Measurements from ENCODE around the gene SYTL5.

The SYTL5 gene

DNA sequence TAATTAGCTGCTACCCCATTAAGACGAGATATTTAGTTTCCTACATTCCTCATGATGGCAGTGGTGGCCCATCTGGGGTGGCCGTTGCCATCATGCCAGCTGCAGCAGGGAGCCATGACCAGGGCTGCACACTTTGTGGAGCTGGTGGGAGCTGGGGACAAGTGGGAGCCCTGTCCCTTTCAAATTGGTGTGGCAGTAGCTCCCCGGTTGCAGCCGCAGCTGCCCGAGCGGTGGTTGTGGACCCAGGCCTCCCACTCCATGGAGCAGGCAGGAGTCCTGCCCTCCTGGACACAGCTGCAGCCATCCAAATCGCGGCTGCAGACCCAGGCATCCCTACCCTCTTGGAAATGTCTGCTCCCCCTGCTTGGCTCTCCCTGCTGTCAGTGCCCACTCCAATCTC is 9.3 kb upstream of the SYTL5 start:
- H3K4me1 ChIP-seq, result no peaks in the 10 kb centered on the region
- in situ Hi-C loops (cut with MboI; ENCODE audit: low sequenced_read_pairs), result no loop called here
- H3K27me3 ChIP-seq (ENCODE audit: low read depth), result no peaks in the 10 kb centered on the region
- DNase-seq (ENCODE audit: low spot score in 2 of 2), result no peak
- no peak overlapping the region for H3K4me3 ChIP-seq
- H3K9me3 ChIP-seq, result no peaks in the 10 kb centered on the region
- H3K36me3 ChIP-seq (replicated peaks), result no peaks in the 10 kb centered on the region

DNA sequence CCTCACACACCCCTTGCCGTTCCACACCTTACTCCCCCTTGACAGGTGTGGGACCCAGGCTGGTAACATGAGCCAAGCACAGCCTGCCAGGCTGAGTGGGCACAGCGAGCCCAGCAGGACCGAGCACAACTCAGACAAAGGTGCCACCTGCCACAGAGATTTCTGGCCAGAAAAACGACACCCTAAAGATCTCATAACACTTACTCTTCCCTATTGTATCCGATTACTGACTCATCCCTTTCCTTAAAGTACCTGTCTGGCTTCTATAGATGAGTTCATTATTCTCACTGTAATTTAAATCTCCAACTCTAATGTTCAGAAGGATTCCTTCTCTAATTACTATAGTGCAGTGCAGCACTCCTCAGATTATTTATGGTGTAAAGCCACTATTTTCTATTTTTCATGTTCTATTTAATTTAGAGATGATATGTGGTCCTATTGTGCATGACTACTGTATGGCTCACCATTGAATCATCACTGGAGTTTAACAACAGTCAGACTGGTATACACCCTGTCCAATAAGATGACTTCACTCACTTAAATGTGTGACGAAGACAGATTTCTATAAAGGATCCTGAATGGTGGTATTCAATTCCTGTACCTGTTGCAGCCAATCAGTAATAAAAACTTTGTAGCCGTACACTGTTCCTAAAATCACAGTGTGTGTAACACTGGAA is 7.6 kb upstream of the SYTL5 start:
- in situ Hi-C loops (cut with MboI; ENCODE audit: low sequenced_read_pairs), result no loop called here
- Histone ChIP-seq H3K4me1 (no peaks in the 10 kb centered on the region), H3K36me3 (replicated peaks) (no peaks in the 10 kb centered on the region), H3K27me3 (ENCODE audit: low read depth) (no peaks in the 10 kb centered on the region), H3K4me3 (no peak overlapping the region), H3K9me3 (no peaks in the 10 kb centered on the region)
- no peak for DNase-seq (ENCODE audit: low spot score in 2 of 2)

DNA sequence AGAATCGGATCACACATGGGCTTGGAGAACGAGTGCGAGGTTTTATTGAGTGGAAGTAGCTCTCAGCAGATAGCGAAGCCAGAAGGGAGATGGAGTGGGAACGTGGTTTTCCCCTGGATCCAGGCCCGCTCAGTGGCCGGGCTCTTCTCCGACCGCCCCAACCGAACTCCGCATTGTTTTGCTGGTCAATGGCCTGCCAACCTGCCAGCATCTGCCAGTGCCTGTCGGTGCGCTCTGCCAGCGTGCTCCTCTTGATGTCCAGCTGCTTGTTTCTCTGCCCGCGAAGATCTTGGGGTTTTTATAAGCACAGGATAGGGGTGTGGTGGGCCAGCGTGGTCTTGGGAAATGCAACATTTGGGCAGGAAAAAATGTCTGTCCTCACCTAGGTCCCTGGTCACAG is 5.6 kb upstream of the SYTL5 start:
- no peaks in the 10 kb centered on the region for H3K36me3 ChIP-seq (replicated peaks)
- H3K4me3 ChIP-seq, result no peak overlapping the region
- H3K4me1 ChIP-seq, result no peaks in the 10 kb centered on the region
- in situ Hi-C loops (cut with MboI; ENCODE audit: low sequenced_read_pairs), result no loop called here
- no peaks in the 10 kb centered on the region for H3K9me3 ChIP-seq
- DNase-seq (ENCODE audit: low spot score in 2 of 2), result no peak
- no peaks in the 10 kb centered on the region for H3K27me3 ChIP-seq (ENCODE audit: low read depth)

DNA sequence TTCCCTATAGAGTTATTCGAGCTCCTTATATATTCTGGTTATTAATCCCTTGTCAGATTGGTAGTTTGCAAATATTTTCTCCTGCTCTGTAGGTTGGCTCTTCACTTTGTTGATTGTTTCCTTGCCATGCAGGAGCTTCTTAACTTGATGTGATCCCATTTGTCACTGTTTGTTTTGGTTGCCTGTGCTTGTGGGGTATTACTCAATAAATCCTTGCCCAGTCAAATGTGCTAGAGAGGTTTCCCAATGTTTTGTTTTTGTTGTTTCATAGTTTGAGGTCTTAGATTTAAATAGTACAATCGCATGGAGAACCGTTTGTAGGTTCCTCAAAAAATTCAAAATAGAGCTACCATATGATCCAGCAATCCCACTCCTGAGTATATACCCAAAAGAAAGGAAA is 2.3 kb upstream of the SYTL5 start:
- Histone ChIP-seq H3K4me3 (no peak overlapping the region), H3K4me1 (no peaks in the 10 kb centered on the region), H3K36me3 (replicated peaks) (no peaks in the 10 kb centered on the region), H3K9me3 (no peaks in the 10 kb centered on the region), H3K27me3 (ENCODE audit: low read depth) (no peaks in the 10 kb centered on the region)
- in situ Hi-C loops (cut with MboI; ENCODE audit: low sequenced_read_pairs), result no loop called here
- no peak for DNase-seq (ENCODE audit: low spot score in 2 of 2)

DNA sequence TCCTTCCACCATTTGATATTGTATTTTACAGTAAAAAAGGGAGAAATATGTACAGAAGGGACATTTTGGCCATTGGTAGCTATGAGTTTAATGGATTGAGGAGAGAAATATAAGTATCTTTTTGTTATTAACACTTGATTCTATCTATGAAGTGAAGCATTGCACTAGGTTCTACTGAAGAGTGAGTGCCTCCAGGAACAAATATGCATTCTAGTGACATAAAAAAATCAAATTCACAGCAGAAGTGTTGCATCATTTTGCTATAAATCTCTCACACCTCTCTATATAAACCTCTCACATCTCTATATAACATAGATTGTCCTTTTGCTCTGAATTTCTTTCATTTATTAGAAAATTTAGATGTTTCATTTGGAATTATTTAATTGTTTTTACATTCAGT is 425 bp downstream of the SYTL5 start:
- Histone ChIP-seq H3K27me3 (ENCODE audit: low read depth) (no peaks in the 10 kb centered on the region), H3K4me1 (no peaks in the 10 kb centered on the region), H3K9me3 (no peaks in the 10 kb centered on the region), H3K4me3 (no peak overlapping the region), H3K36me3 (replicated peaks) (no peaks in the 10 kb centered on the region)
- DNase-seq (ENCODE audit: low spot score in 2 of 2), result no peak
- in situ Hi-C loops (cut with MboI; ENCODE audit: low sequenced_read_pairs), result no loop called here

DNA sequence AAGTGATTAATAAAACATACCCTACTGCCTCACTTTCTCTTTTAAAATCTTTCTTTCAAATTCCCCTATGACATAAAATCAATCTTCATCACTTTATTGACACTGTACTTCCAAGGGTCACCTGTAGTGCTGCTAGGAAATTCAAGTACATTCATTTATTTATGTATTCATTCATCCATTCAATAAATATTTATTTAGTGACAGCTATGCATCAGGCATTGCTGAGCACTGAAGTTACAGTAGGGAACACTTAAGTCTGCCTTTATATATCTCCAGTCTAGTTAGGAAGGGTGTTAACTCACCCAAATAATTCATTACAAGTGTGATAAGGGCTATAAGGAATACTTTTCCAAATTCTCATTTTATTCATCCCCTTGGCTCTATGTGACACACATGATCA is 2.3 kb downstream of the SYTL5 start:
- Histone ChIP-seq H3K4me3 (no peak overlapping the region), H3K27me3 (ENCODE audit: low read depth) (no peaks in the 10 kb centered on the region), H3K9me3 (no peaks in the 10 kb centered on the region), H3K36me3 (replicated peaks) (no peaks in the 10 kb centered on the region), H3K4me1 (no peaks in the 10 kb centered on the region)
- DNase-seq (ENCODE audit: low spot score in 2 of 2), result no peak
- in situ Hi-C loops (cut with MboI; ENCODE audit: low sequenced_read_pairs), result no loop called here

DNA sequence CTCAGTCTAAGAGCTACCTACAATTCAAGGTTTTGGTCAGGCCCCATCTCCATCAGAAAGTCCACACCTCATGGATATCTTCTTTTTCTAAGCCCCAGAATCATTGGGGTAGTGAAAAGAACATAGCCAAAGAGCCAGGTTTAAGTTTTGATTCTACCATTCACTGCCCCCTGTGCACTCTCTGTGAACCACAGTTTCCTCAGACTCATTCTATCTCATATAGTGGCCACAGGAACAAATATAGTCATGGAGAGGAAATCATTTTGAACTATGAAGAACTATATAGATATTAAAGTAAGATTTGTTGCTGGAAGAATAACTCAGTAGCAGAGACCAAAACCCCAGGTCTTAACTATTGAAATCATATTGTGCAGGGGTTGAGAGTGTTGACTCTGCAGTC is 3.3 kb downstream of the SYTL5 start:
- H3K9me3 ChIP-seq, result no peaks in the 10 kb centered on the region
- no peaks in the 10 kb centered on the region for H3K4me1 ChIP-seq
- H3K27me3 ChIP-seq (ENCODE audit: low read depth), result no peaks in the 10 kb centered on the region
- no peak for DNase-seq (ENCODE audit: low spot score in 2 of 2)
- no peak overlapping the region for H3K4me3 ChIP-seq
- H3K36me3 ChIP-seq (replicated peaks), result no peaks in the 10 kb centered on the region
- in situ Hi-C loops (cut with MboI; ENCODE audit: low sequenced_read_pairs), result no loop called here

DNA sequence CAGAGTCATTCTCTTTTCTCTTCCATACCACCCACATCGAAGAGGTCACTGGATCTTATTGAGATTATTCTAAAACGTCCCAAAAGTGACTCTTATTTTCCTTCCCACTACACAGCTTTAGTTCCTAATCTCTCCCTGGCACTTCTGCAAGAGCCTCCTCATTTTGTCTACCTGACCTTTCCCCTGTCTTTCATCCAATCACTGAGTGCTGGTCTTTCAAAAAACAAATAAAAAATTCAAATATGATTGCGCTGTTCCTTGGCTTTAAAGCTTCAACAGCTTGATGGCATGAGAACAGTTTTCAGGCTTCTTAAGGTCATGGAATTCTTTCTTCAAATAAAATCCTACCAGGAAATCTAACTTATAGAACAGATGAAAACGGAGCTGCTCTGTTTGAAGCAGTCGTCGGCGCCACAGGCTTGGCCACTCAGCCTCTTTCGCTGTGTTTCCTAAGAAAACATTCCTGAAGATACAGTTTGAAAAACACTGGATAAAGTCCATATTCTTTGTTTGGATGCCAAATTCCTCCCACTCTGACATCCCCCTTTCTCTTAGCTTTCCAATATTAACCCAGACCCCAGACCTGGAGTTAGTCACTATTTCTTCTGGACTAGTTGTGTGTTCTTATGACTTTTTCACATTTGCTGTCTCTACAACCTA is 12.5 kb downstream of the SYTL5 start:
- H3K4me3 ChIP-seq, result no peak overlapping the region
- H3K27me3 ChIP-seq (ENCODE audit: low read depth), result no peaks in the 10 kb centered on the region
- H3K36me3 ChIP-seq (replicated peaks), result no peaks in the 10 kb centered on the region
- no peaks in the 10 kb centered on the region for H3K9me3 ChIP-seq
- in situ Hi-C loops (cut with MboI; ENCODE audit: low sequenced_read_pairs), result no loop called here
- H3K4me1 ChIP-seq, result no peaks in the 10 kb centered on the region
- no peak for DNase-seq (ENCODE audit: low spot score in 2 of 2)

DNA sequence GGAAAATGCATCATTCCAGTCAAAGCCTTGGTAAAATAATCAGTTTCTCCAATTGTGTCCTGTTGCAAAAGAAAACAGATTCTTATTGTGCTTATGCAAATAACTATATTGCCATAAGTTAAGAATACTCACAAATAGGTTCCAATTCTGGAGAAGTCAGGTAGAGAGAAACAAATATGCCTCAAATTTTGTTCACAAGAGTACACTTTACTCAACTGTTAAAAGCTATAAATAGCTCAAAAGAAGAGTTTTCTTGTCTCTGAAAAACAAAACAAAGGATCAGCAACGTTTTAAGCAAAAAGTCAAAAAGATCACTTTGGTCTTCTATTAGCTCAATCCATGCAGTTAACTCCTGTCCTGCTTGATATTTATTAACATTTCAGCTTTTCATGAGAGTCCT is 21.9 kb downstream of the SYTL5 start:
- in situ Hi-C loops (cut with MboI; ENCODE audit: low sequenced_read_pairs), result no loop called here
- Histone ChIP-seq H3K27me3 (ENCODE audit: low read depth) (peaks cover 2% of the 10 kb centered on the region; the same call in 1 of the 2 replicates), H3K9me3 (no peaks in the 10 kb centered on the region), H3K36me3 (replicated peaks) (no peaks in the 10 kb centered on the region), H3K4me1 (no peaks in the 10 kb centered on the region), H3K4me3 (no peak overlapping the region)
- no peak for DNase-seq (ENCODE audit: low spot score in 2 of 2)

DNA sequence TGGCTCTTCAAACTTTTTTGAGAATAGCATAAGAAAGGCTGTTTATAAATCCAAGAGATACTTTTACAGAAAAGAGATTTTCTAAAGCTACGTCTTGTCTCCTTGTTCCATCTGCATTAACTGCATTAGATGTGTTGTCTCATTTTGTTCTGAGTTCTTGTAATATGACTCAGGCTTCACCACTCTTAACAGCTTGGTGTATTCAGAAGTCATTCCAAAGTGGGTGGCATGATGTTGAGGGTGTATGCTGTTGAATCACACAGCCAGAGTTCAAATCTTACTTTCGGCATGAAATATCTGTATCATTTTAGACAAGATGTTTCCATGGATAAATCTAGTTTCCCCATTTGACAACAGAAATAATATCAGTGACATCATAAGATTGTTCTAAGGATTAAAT is 30.1 kb downstream of the SYTL5 start:
- in situ Hi-C loops (cut with MboI; ENCODE audit: low sequenced_read_pairs), result no loop called here
- DNase-seq (ENCODE audit: low spot score in 2 of 2), result no peak

DNA sequence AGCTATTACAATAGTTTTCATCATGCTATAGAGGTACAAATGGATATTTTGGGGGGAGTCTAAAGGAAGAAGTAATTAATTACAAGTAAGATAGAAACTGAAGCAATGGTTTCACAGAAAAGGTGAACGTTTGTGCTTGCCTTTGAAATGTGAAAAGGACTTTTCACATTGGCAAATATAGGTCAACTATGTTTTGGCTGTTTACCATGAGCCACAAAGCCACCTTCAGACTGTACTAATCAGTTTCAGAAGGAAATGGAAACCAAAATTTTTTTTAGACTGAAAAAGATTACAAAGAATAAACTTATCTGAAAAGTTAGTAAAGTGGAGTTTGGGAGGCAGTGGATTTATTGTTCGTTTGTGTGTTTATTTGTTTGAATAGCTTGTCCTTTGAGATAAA is 32.1 kb downstream of the SYTL5 start:
- no peak for DNase-seq (ENCODE audit: low spot score in 2 of 2)

More for the DNA sequence above, 30.1 kb downstream of the SYTL5 start:
- H3K36me3 ChIP-seq (replicated peaks), result no peaks in the 10 kb centered on the region
- no peaks in the 10 kb centered on the region for H3K4me1 ChIP-seq
- no peaks in the 10 kb centered on the region for H3K9me3 ChIP-seq
- H3K4me3 ChIP-seq, result no peak overlapping the region
- H3K27me3 ChIP-seq (ENCODE audit: low read depth), result no peaks in the 10 kb centered on the region

DNA sequence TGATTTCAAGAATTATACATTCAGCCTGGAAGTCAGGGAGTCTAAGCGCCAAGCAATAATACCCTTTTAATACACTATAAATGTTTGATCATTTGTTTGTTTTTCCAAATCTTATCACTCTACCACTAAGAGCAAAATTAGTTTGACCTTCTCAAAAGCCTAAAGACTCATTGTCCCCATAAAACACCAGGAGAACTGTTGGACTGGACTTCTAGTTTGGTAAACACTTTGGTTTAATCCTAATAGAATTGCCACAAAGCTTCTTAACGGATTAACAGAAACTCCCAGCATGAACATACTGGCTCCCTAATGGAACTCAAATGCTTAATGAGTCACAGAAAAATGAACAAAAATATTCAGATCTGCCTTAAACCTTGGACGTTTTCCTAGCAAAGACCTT is 34.9 kb downstream of the SYTL5 start:
- no peak for DNase-seq (ENCODE audit: low spot score in 2 of 2)
- Histone ChIP-seq H3K4me1 (no peaks in the 10 kb centered on the region), H3K36me3 (replicated peaks) (no peaks in the 10 kb centered on the region), H3K27me3 (ENCODE audit: low read depth) (no peaks in the 10 kb centered on the region), H3K4me3 (no peak overlapping the region), H3K9me3 (no peaks in the 10 kb centered on the region)
- in situ Hi-C loops (cut with MboI; ENCODE audit: low sequenced_read_pairs), result no loop called here

More for the DNA sequence above, 32.1 kb downstream of the SYTL5 start:
- Histone ChIP-seq H3K9me3 (no peaks in the 10 kb centered on the region), H3K36me3 (replicated peaks) (no peaks in the 10 kb centered on the region), H3K4me1 (no peaks in the 10 kb centered on the region), H3K27me3 (ENCODE audit: low read depth) (no peaks in the 10 kb centered on the region), H3K4me3 (no peak overlapping the region)
- in situ Hi-C loops (cut with MboI; ENCODE audit: low sequenced_read_pairs), result no loop called here

DNA sequence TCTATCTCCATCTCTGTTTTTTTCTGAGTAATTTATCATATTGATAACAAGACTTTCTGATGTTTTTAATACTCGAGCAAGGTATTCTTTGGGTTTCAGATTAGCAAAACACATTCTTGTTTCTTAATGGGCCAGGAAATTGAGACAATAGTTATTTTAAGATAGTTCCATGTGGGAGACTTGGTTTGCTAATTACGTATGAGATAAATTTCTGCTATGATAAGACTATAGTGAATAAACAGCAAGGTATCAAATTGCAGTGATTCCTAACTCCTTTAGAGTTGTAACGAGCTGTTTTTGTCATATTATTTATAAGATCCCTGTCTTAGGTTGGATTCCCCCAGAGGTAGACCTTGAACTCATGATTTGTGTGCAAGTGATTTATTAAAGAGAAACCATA is 38.3 kb downstream of the SYTL5 start:
- Histone ChIP-seq H3K4me1 (no peaks in the 10 kb centered on the region), H3K4me3 (no peak overlapping the region), H3K9me3 (no peaks in the 10 kb centered on the region), H3K27me3 (ENCODE audit: low read depth) (no peaks in the 10 kb centered on the region), H3K36me3 (replicated peaks) (no peaks in the 10 kb centered on the region)
- in situ Hi-C loops (cut with MboI; ENCODE audit: low sequenced_read_pairs), result no loop called here
- DNase-seq (ENCODE audit: low spot score in 2 of 2), result no peak

DNA sequence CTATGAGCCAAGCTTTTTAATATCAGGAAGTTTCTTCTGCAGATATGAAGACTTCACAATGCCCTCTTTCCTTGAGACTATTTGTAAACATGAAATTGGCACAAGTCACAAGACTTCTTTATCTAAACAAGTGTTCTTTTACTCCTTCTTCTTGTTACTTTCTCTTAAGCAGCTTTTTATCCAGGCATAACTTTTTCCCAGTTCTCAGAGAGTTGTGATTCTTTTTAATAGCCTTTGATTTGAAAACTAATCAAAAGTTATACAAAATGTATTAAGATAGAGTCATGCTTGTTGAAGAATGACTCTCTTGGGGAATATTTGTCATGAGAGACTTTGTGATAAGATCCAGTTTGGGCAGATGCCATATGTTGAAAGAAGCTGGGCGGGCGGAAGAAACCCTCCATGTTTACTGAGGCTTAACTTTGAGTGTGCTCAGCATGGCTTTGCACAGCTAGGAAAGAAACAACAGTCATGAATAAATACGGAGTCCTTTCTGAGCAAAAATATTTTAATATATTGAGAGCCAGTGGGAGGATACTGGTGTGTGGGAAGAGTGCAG is 39.3 kb downstream of the SYTL5 start:
- in situ Hi-C loops (cut with MboI; ENCODE audit: low sequenced_read_pairs), result no loop called here
- Histone ChIP-seq H3K27me3 (ENCODE audit: low read depth) (no peaks in the 10 kb centered on the region), H3K4me1 (no peaks in the 10 kb centered on the region), H3K9me3 (no peaks in the 10 kb centered on the region), H3K4me3 (no peak overlapping the region), H3K36me3 (replicated peaks) (no peaks in the 10 kb centered on the region)
- no peak for DNase-seq (ENCODE audit: low spot score in 2 of 2)
